LNCaP clone FGC (cell line): Measurements from ENCODE around the gene TPST2.
A peak's percentile ranks its signal among the peaks of the same experiment; 100 is the strongest.

Experiments
- DNase-seq: peaks from one replicate; pipeline ENCODE4 v3.0.0-alpha.2; 2011; ENCODE audit warnings: low read depth
- H3K4me3 ChIP-seq: 2 replicates; pipeline ENCODE4 v1.5.1; 2011; ENCODE audit warnings: mild to moderate bottlenecking, low read depth, low read length, control low read depth
- TF ChIP-seq, protein P1 (sequence below): IDR thresholded peaks from 2 replicates; pipeline ENCODE4 v1.5.1; 2012; ENCODE audit warnings: mild to moderate bottlenecking; ENCODE audit not compliant: control insufficient read depth, insufficient read depth; ENCODE audit errors: extremely low read depth

Gene TPST2

DNA sequence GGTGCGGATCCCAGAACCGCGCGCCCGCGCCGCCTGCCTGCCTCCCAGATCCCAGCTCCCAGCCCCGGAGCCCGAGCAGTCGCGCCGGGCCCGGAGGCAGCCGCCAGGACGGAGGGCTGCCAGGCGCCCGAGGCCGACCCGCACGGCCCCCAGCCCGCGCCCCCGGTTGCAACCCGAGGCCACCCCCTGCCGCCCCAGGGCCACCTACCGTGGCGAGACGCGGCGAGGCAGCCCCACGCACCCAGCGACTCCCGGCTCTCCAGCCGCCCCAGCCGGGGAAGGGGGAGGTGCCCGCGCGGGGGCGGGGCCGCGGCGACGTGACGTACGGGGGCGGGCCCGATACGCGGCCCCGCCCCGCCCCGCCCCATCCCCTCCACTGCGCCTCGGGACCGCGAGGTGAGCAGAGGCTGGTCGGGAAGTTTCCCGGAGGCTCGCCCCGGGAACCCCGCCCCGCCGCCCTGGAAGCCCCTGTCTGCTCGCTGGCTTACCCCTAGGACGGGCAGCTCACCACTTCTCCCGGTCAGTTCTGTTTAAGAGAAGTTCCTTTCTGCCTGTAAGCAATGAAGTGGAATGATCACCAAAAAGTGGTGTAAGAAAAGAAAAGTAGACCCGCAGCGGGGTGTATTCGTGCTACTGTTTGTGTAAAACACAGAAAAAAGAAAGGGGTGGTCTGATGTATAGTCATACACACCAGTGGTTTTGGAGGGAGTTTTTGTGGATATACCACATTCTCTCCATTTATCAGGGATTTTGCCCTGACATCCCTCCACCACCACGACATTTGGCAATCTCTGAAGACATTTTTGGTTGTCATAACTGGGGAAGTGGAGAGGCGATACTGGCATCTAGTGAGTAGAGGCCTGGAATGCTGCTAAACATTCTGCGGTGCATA, at the start of gene TPST2:
Gene TPST2 (minus strand): TSS at position 288 of the 892 bp plus-strand sequence. CDS start 48,502 bp downstream, outside the sequence.
- TF ChIP-seq, protein P1, sequence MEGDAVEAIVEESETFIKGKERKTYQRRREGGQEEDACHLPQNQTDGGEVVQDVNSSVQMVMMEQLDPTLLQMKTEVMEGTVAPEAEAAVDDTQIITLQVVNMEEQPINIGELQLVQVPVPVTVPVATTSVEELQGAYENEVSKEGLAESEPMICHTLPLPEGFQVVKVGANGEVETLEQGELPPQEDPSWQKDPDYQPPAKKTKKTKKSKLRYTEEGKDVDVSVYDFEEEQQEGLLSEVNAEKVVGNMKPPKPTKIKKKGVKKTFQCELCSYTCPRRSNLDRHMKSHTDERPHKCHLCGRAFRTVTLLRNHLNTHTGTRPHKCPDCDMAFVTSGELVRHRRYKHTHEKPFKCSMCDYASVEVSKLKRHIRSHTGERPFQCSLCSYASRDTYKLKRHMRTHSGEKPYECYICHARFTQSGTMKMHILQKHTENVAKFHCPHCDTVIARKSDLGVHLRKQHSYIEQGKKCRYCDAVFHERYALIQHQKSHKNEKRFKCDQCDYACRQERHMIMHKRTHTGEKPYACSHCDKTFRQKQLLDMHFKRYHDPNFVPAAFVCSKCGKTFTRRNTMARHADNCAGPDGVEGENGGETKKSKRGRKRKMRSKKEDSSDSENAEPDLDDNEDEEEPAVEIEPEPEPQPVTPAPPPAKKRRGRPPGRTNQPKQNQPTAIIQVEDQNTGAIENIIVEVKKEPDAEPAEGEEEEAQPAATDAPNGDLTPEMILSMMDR, result no peak
- peak within 1 kb of the TSS; percentile 78 for H3K4me3 ChIP-seq
- DNase-seq, result no peak

DNA sequence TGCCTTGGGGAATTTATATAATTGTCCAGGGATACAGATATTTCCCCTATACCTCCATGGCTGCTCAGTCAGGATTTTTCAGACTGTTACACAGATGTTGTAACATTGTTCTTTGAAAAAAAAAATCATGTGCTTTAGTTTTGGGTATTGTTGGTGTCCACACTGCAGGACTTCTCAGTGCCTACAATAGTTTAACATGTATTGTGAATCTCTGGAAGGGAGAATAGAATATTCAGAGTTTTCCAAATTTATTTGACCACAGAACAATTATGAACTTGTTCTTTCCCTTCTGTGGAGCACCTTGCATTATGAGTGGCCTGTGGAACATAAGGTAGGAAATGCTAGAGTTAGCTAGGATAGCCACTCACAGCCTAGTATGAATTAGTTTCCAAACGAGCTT, 46.4 kb upstream of the TPST2 start:
- TF ChIP-seq, protein P1, result no peak
- DNase-seq, result no peak
- H3K4me3 ChIP-seq, result no peak overlapping the region

DNA sequence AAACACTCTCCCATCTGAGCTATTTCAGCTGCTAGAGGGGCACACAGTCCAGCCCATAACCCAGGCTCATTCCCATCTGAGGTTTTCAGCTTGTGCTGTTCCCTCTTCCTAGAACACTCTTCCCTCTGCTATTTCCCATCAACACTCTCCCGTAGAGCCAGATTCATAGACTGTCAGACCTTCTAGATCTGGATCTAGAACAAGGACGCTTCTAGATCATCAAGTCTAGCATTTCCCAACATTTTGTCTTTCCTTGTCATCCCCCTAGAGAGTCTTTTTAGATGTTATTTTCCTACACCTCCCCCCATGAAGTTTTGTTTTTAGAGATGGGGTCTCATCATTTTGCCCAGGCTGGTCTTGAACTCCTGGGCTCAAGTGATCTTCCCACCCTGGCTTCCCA, 45.2 kb upstream of the TPST2 start:
- TF ChIP-seq, protein P1, result no peak
- DNase-seq, result no peak
- H3K4me3 ChIP-seq, result no peak overlapping the region

DNA sequence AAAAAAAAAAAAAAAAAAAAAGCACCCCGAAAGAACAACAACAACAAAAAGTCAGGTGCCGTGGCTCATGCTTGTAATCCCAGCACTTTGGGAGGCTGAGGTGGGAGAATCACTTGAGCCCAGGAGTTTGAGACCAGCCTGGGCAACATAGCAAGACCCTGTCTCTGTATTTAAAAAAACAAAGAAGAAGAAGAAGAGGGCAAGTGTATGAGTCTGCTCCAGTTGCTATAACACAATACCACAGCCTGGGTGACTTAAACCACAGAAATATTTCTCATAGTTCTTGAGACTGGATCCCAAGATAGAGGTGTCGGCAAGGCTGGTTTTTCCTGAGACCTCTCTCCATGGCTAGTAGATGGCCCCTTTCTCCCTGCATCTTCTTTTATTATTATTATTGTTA, 44.3 kb upstream of the TPST2 start:
- DNase-seq, result no peak
- TF ChIP-seq, protein P1, result no peak
- H3K4me3 ChIP-seq, result no peak overlapping the region

DNA sequence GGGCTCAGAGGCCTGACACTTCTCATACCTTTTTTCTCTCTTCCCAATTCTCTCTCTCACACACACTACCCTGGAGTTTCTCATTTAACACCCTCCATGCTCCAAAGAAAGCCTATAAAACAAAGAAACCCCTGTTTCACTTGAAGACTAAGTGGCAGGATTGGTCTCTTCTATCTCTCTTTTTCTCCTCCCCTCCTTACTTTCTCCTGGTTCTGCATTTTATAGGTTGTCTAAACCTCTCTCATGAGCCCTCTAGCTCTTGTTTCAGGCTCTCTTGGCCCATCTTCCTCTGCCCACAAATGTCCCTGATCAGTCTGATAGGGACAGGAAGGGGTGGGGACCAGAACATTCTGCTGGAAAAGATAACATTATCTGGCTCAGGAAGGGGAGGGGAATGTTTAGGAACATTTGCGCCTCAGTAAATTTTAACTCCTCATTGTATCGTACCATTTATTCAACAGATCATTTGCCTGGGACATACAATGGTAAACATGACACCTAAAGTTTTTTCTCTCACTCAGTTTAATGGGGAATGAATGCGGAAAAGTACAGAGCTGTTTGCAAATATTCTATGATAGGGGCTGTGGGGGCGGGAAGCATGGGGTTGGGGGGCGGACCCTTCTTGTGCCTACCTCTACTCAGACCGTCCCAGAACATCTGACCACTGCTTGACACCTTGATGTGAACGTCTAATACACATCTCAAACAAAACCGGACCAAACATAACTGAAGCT, 42.7 kb upstream of the TPST2 start:
- DNase-seq, result no peak
- H3K4me3 ChIP-seq, result no peak overlapping the region
- TF ChIP-seq, protein P1, result no peak

DNA sequence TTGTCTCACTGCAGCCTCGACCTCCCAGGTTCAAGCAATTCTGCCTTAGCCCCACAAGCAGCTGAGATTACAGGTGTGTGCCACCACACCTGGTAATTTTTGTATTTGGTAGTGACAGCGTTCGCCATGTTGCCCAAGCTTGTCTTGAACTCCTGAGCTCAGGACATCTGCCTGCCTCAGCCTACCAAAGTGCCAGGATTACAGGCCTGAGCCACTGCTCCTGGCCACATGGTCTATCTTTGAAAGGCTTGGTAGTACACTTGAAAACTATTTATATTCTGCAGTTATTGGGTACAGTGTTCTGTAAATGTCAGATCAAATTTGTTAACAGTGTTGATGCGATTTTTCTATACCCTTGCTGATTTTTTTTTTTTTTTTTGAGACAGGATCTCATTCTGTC, 41.4 kb upstream of the TPST2 start:
- no peak for DNase-seq
- H3K4me3 ChIP-seq, result no peak overlapping the region
- TF ChIP-seq, protein P1, result no peak
